Forelimb muscle (tissue), 1 donor: ENCODE measurements around the gene ITSN1. TPM values are rescaled to one million over a fixed set of nuclear protein-coding genes. Genes with fewer than 3 reads are reported as not detected.
A peak's percentile ranks its signal among the peaks of the same experiment; 100 is the strongest.

Experiments
- DNase-seq: peaks from one replicate; pipeline ENCODE4 v3.0.0-alpha.2; 2013; ENCODE audit warnings: low read depth
- polyA plus RNA-seq: library from polyadenylated mRNA; unstranded; fragments of 120-200 nt; gene quantifications from one replicate; pipeline ENCODE4 v1.2.1, GENCODE V29; 2013; ENCODE audit not compliant: insufficient read length

The ITSN1 gene
- polyA plus RNA-seq, 1 donor, result 32.7 TPM

DNA sequence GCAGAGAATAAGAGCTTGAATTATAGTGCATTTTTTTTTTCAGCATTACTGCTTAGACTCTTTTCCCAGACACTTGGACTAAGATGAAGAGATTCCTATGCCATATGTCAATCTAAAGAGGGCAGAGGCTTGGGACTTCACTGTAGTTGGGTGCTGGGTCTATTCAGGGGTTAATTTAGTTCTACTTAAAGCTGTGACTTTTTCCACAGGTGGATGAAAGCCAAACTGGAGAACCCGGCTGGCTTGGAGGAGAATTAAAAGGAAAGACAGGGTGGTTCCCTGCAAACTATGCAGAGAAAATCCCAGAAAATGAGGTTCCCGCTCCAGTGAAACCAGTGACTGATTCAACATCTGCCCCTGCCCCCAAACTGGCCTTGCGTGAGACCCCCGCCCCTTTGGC, 168.5 kb downstream of the ITSN1 start:
- DNase-seq, result no peak

DNA sequence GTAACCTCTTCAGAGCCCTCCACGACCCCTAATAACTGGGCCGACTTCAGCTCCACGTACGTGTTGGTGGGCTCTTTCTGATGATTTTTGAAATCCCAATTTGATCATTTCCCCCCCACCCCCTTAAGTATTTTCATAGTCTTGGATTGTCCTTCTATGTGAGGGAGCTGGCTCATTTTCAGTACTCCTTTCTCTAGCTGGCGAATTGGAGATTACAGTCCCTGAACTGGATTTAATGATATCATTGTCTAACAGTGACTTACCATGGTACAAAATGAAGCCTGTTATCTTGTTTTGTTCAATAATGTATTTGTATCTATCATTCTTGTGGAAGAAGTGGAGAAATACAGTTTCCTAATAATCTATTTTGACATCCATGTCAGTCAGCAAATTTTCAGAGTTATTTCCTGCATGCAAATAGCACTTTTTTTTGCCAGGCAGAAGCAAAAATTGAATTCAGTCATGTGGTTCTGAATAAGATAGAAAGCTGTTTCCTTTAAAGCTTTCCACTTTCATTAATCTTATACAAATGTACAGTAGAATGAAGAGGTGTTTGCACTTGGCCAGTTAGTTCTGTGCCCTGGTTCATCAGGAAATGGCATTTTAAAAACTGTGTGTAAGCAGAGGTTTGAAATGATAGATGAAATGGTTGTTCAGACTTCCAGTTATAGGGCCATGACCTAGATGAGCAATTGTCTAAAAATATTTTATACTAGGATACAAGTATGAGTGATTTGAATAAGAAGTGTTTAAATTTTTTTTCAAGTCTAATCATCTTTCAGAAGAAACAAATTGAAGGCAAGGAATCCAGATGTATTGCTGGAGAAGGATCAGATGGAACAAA, 169.1 kb downstream of the ITSN1 start:
- no peak for DNase-seq

DNA sequence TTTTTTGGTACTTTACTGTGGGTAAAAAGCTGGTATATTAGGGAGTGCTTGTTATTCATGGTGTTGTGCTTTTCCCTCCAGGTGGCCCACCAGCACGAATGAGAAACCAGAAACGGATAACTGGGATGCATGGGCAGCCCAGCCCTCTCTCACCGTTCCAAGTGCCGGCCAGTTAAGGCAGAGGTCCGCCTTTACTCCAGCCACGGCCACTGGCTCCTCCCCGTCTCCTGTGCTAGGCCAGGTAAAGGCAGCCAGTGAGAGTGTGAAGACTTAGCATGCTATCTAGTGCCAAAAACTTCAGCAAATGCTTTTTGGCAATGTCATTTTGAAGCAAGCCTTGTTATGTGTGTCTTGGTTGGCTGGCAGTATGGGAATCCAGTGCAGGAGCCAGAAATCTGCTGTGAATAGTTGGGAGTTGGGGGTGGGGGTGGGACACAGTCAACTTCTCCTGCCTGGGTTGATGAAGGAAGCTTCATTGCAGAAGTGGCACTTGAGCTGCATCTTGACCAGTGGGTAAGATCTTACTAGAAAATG, 171.6 kb downstream of the ITSN1 start:
- no peak for DNase-seq

DNA sequence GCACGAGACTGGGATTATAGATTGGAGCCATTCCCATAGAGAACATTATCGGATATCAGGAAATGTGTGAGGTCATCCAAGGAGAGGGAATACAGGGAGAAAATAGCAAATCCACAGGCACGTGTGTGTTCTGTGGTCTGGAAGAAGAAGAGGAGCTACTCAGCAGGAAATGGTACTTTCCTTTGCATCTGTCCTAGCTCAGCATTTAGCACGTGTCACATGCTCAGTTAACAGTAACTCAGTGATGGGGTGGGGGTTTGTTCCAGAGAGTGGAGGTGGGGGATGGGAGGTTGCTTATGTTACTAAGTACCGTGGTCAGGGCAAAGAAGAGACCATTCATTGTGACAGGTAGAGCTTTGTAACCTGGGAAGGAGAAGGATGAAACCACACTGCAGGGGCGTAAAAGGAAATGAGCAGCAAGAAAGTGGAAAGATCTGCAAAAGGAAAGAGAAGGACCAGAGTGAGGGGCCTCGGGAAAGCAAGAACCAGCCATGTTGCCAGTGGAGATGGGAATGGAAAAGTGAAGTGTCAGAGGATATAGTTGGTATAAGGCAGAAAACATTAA, 172.9 kb downstream of the ITSN1 start:
- DNase-seq, result no peak

DNA sequence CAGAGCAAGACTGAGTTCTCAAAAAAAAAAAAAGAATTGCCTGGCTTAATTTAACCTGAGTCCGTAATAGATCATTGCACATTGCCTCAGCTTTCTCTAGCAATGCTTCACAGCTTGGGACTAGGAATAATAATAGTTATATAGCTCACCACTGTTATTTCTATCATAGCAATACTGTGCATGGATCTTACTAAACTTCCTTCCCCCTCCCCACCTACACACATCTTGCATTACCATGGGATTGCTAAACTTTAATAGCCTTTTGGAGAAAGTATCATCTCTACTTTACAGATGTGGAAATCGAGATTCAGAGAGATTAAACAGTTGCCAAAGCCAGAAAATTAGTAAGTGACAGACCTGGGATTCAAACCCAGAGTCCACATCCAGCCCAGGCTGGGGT, 173.9 kb downstream of the ITSN1 start:
- DNase-seq, result no peak

DNA sequence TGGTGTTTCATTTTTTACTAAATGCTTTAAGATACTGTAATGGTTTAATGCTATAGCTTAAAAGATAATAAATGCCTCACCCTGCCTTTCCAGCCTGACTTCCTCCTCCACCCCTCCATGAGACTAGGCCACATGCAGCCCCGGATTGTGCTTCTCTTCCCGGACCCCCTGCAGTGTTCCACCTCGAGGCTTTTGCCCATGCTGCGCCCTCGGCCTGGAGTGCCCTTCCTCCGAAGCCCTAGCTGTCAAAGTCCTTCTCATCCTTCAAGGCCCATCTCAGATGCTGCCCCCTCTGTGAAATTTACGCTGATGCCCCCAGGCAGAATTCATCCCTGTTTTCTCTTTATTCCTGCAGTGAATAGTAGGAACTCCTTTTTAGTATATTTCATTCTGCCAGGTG, 174.8 kb downstream of the ITSN1 start:
- no peak for DNase-seq

DNA sequence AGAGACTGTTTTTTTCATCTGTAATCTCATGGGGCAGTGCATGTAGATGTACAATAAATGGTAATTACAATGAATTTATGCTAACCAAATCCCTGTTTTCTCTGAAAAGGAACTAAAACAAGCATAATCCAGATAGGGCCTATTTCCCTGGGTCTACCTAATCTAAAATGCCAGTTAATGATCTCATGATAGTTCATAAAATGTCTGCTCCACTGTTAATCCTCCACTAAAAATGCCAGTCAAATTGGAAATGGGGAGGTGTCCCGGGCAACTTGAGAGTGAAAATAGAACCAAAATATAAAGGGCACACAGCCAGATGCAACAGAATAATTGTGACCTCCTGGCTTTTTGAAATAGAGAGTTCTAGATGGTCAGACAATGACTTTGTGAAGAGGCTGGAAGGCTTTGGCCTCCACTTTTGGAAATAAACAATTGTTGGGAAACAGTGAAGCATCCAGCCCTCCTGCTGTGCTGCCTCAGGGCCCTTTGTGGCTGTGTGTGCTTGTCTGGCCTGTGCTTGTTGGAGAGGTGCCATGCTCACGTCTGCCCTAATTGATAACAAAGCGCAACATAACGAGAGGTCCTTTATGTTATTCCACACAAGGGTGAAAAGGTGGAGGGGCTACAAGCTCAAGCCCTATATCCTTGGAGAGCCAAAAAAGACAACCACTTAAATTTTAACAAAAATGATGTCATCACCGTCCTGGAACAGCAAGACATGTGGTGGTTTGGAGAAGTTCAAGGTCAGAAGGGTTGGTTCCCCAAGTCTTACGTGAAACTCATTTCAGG, 175.6 kb downstream of the ITSN1 start:
- no peak for DNase-seq

DNA sequence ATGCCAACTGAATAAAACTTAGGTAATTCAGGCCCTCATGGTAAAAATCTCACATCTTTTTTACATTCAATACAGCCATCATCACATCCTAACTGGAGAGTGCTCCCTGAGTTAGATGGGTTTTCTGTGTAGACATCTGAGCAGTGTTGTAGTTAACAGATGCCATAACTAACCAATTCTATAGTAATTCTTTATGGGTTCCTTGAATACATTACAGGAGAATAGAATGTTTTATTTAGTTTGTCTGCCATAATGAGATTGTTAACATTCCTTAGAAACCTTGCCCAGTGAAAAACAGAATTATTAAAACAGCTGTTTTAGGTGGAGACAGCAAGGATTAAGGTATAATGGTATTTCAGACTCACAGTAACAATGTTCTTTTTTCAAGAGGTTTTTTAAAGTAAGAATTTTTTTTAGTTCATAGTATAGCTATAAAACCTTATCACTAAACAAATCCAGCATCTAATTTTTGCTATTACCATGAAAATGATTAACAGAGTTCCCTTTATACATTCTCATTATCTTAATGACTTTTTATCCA, 178.0 kb downstream of the ITSN1 start:
- no peak for DNase-seq

DNA sequence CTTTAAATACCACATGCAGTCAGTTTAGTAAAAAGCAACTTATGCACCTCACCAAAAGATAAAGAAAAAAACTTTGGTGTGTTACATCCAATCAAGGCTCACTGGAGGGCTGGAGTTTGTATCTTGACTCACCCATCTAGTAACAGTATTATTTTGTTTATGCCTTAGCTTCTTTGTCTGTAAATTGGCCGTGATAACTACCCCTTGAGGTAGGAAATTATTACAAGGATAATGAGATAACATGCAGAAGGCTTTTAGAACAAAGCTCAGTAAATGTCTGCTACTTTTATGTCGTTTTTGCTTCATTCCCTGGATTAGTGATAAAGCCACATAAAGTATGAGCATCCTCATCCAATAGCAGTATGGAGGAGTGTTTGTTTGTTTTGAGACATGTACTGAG, 178.5 kb downstream of the ITSN1 start:
- DNase-seq, result no peak

DNA sequence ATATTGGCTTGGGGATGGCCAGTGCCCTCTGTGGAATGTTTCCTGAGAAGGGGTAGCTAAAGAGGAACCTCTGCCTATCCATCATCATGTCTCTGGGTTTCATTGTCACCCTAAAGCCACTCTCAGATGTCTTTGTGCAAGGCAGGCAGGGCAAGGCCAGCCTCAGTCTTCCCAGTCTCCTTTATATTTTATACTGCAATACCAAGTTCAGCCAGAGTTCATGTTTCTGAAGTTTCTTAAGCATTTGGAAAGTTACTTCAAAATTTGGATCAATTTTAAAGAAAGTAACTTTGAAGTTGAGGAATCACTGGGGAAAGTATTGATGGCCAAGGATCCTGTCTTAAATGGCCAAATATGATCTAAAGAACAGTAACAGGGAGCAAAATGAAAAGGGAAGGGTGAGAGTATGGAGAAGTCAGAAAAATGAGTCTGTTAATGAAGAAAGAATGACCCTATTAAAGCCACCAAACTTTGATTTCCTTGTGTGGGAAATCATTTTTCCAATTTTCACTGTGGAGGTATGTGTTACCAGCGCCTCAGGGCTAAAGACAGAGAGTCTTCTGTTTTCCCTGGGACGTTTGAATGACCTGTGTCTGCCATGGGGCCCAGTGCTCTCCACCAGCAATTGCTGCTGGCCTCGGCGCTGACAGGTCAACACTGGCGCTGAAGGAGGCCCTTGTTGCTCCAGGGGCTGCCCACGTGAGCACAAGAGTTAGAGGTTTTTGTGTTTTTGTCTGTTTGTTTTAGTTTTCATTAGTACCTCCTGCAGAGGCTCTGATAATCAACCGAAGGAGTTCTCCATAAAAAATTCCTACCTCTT, 179.4 kb downstream of the ITSN1 start:
- DNase-seq, result peak; percentile 71

DNA sequence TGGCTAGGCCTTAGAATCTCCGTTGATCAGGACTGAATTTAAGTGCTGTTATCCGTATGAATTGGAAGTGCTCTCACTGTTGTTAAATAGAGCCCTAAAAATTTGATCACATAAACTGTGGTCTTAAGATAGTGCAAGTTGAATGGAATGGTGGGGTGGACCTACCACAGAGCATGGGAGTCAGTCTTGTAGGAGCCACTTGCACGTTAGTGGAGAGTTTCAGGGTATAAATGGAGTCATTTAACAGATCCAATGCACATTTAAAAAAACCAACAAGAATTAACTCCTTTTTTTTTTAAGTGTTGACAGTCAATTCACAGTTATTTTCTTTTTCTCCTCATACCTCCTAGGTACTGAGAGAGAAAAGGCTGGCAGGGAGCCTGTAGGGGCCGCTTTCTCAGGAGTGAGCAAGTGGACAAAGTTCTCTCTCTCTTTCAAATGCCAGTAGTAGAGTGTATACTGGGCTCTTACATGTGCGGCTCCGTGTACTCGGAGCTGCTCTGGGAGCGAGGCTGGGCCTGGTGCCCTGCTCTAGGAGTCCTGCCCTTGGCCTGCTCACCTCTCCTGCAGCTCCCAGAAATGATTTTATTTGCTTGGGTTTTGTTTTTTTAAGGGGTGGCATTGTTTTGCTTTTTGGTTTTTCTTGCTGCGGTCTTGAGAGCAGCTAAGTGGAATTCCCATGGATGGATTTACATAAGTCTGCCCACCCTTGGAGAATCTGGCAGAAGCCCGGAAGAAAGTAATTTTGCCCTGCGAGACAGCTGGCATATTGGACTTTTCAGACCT, 182.0 kb downstream of the ITSN1 start:
- no peak for DNase-seq

DNA sequence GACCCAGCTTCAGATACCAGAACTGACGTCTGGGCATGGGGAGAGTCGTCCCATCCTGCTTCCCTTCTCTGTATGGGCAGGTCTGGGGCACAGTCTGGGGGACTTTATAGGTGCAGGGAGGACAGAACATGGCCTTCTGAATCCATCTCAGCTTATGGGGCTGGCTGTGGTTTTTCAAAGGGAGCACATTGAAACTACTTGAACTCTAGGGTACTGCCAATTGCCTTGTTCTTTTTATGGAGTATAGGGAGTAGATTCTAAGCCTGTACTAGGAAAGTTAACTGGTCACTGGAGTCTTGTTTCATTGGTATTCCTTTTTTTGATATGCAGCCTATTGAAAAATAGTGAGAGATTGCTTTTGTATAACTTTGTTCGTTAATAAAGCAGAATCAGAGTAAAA, 183.1 kb downstream of the ITSN1 start:
- no peak for DNase-seq

DNA sequence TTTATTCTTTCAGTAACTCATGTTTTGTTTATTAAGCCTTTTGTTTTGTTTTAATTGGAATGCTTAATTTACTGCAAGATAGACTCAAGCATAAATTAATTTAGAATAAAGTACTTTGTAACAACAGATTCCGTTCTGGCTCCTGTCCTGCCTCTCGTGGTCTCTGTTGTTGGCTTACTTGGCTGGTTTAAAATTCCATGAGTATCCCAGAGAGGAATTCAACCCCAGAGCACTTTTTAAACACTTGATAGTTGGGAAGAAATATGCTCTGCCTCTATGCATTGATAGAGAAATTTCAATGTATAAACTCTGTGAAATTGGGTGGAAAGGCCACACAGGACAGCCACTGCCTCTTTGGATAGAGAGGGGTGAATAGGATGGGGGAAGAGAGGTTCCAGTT, 183.6 kb downstream of the ITSN1 start:
- no peak for DNase-seq

DNA sequence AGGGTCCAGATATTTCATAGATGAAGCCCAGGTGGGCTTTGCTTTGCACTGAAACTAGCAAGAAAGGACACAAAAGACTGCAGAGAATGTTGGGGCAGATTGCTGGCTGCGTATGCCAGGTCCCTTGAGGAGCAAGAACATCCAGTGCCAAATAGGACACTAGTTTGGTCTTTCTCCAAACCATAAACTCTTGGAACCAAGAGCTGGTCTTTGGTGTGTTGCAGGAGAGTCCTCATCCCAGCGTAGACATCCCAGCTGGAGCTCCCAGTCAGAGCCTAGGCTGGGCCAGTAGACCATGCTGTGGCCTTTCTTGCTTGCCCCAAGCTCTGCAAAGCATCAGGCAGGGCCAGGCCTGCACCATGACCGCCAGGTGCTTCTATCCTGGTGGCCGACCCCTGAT, 185.8 kb downstream of the ITSN1 start:
- no peak for DNase-seq

DNA sequence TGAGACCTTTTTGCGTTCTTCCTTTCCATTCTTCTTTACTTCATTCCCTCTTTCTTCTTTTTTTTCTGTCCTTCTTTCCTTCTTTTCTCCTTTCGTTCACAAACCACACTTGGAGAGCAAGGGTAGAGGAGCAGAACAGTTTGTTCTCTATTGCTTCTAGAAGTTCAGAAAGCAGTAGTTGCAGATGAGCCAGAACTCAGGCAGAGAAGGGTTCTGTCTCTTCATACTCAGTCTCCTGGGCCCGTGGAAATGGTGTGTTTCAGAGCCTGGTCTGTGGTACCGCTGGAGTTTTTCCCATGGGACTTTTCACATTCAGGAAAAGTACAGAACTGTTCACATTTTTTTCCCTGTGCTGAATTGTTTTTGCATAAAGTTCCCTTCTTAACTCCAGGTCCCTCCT, 186.3 kb downstream of the ITSN1 start:
- no peak for DNase-seq

DNA sequence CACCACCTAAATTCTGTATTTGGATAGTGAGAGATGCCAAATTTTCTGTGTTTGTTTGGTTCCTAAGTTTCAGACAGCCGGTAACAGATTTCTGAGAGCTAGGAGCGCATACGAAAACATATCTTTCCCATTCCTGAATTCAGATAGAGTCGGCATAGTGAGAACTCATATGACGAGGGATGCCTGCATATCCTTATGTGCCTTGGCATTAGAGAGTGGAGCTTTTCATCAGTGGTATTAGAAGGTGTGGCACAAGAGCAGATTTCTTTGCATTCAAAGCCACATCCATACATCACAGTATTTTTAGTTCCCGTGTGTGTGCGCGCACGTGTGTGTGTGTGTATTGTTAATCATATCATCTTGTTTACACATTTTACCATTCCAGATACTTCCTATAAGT, 187.5 kb downstream of the ITSN1 start:
- no peak for DNase-seq

DNA sequence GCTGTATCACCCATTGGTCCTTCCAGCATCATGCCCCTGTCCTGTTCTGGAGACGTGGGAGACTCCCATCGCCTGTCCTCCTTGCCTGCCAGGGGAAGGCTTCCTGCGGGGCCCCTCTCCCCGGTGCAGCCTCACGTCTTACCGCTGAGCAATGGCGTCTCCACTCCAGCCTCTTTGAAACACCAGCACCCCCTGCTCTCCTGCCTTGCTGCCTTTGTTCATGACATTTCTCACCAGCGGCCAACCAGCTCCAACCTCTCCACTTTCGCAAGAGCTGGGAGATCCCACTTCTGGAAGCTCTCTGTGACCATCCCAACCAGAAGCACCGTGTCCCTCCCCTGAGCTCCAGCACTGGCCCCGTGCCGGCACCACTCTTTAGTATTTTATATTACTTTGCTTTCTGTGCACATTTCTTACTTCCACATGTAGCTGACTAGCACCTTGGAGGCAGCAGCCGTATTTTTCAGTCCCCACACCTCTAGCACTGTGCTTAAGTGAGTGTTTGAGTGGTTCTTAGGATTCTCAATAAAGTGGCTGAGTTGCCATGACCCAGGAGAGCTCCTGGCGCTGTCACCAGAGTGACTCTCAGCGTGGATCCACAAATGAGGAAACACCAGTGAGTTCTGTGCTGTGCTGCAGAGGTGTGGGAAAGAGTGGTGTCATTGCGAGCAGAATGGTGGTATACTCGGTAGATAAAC, 189.8 kb downstream of the ITSN1 start:
- no peak for DNase-seq

DNA sequence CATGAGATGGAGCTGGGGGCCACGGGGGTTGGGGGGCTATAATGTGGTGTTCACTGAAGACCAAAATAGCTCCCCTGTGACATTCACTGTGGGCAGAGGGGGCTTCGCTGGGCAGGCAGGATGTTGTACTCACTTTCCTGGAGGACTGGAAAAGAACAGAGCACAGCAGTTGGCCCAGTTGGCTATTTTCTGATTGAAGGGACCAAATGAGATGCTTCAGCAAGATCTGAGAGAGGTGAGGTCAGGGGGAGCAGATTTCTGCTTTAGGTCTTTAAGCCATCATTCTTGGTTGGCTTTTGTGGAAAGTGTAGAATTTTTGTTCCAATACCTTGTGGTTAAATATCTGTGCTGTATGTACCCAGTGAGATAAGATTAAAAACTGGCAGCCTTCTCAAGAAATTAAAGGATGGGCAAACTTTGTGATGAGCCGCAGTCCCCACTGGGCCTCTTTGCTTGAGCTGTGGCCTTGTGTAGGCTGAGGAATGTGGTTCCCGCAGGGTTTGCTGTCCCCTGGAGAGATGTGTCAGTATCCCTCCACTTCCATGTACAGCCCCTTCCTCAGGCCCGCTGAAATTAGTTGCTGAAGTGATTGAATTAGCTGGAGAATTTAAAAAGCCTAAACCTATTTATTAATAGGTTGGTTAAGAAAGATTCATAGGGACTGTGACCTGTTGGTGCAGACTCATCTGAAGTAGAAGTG, 192.7 kb downstream of the ITSN1 start:
- DNase-seq, result no peak

DNA sequence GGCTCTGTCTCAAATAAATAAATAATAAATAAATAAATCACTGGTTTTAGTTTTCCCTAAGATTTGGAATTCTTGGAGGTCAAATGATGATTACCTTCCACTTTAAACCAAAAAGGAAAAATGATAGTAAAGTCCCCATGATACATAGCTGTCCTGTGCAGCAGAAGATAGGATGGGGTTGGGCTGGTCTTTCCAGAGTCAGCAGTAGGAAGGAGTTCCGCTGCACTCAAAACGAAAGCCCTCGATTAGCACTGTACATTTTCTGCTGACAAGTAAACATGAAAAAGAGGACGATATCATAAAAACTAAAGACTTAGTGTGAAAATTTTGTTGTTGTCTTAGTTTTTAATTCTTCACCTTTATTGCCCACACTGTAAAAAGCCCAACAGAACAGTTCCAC, 193.6 kb downstream of the ITSN1 start:
- no peak for DNase-seq
